T-helper 17 cell (primary cell): ENCODE results near the gene TIMM22. TPM values are rescaled to one million over a fixed set of nuclear protein-coding genes. Genes with fewer than 3 reads are reported as not detected.
"Not testable (repeated sequence)": the region's sequence is repeated elsewhere in the genome, so short reads cannot be mapped to it uniquely, and the experiment has no call there.

Source experiments
- ATAC-seq: fragments of 150-1000 bp; cut with Tn5 transposase; 2 replicates; pipeline ENCODE4 v1.10.0; 2021; ENCODE audit warnings: mild to moderate bottlenecking, moderate library complexity
- DNase-seq, 3 donors: peaks; one replicate each; pipeline versions ENCODE4 v3.0.0 to v3.0.0-alpha.2; 2020 to 2021
- H3K9me3 ChIP-seq: one replicate; pipeline ENCODE4 v1.7.0; 2013; ENCODE audit warnings: low read length, mild to moderate bottlenecking; ENCODE audit not compliant: control insufficient read depth, poor library complexity, severe bottlenecking
- H3K27ac Mint-ChIP-seq: one replicate; pipeline ENCODE4 v1.8.0; 2022; ENCODE audit warnings: mild to moderate bottlenecking, moderate library complexity, mixed read lengths
- H3K27me3 Mint-ChIP-seq: one replicate; pipeline ENCODE4 v1.8.0; 2022; ENCODE audit warnings: mixed read lengths
- H3K36me3 Mint-ChIP-seq: one replicate; pipeline ENCODE4 v1.8.0; 2022; ENCODE audit warnings: low read depth, mixed read lengths
- H3K4me1 Mint-ChIP-seq: one replicate; pipeline ENCODE4 v1.8.0; 2022; ENCODE audit warnings: mild to moderate bottlenecking, mixed read lengths
- H3K4me3 Mint-ChIP-seq: one replicate; pipeline ENCODE4 v1.8.0; 2022; ENCODE audit warnings: mild to moderate bottlenecking, moderate library complexity, mixed read lengths
- total RNA-seq, 4 donors: library from RNA in 2 of 4; stranded (reverse) in 2 of 4; gene quantifications; one replicate each; pipeline ENCODE4 v1.2.3 and lab custom pipeline; 2022 to 2026

TIMM22 gene
- total RNA-seq, 2 donors from 2014 or later: 7.4 to 8.3 TPM

GRCh38 chr17:964876-965275 lies 32.1 kb upstream of the TIMM22 start:
- Mint-ChIP-seq H3K36me3 (no peaks in the 10 kb centered on the region), H3K27ac (no peak overlapping the region), H3K4me1 (peaks cover 11% of the 10 kb centered on the region), H3K27me3 (peaks cover 36% of the 10 kb centered on the region), H3K4me3 (no peak overlapping the region)
- ATAC-seq: no peak
- no peak for DNase-seq
- H3K9me3 ChIP-seq: no peaks in the 10 kb centered on the region

DNA sequence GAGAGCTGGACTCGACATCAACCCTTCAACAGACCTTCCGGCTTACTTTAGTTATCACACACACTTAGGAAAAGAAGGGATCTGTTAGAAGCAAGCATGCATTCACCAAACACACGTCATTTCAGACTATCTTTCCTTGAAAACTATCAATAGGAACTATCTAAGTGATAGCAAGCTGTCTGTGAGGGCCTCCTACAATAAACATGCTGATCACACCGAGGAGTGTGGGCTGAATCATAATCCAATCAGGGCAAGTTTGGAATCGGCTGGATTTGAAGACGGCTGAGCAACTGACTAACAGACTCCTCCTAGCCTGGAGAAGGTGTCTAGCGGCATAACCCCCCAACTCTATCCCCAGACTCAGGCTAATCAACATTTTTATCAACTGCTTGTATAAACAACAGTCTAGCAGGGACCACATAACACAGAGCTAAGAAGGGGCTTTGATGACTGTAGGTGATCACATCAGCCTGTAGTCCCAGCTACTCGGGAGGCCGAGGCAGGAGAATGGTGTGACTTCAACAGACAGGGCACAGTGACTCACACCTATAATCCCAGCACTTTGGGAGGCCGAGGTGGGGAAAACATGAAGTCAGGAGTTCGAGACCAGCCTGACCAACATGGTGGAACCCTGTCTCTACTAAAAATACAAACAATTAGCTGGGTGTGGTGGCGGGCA lies 31.5 kb upstream of the TIMM22 start:
- Mint-ChIP-seq H3K27ac (no peak overlapping the region), H3K4me1 (peaks cover 11% of the 10 kb centered on the region), H3K27me3 (peaks cover 38% of the 10 kb centered on the region), H3K4me3 (no peak overlapping the region), H3K36me3 (no peaks in the 10 kb centered on the region)
- DNase-seq (no peak), ATAC-seq (no peak)
- no peaks in the 10 kb centered on the region for H3K9me3 ChIP-seq

- H3K27ac Mint-ChIP-seq: no peak overlapping the region
- H3K4me1 Mint-ChIP-seq: peaks cover 11% of the 10 kb centered on the region
- H3K9me3 ChIP-seq: no peaks in the 10 kb centered on the region
- peaks cover 33% of the 10 kb centered on the region for H3K27me3 Mint-ChIP-seq
- H3K36me3 Mint-ChIP-seq: no peaks in the 10 kb centered on the region
- ATAC-seq: no peak
- no peak for DNase-seq
- no peak overlapping the region for H3K4me3 Mint-ChIP-seq
Observed at GRCh38 chr17:967122-967521, 29.8 kb upstream of the TIMM22 start.

DNA sequence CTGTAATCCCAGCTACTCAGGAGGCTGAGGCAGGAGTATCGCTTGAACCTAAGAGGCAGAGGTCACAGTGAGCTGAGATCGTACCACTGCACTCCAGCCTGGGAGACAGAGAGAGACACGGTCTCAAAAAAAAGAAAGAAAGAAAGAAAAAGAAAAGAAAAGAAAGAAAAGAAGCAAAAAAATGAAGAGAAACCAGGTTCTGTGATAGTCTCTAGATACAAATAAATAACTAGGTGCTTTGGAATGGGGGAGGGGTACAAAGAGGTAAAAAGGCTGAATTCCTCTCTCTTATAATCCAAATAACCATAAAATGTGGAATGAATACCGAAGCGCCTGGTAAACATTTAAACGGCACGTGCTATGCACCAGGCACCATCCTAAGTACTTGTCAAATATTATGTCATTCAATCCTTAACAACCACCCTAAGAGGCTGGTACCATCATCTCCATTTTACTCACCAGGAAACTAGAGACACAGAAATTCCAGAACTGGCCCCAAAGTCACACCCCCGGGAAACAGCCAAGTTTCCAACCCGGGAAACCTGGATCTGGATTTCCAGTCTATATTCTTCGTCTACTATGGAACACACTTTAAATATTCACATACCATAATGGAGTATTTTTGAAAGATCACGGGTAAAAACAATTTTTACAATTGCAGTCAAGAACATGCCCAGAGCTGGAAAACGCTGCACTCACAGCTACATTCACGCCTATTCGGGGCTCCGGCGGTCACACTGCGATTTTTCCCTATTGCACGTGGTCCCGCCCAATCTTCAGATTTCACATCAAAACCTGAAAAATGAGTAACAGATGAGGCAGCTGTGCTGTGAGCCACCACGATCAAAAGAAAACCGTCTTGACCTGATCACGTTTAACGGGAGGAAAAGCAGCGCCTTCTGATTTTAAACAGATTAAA lies 27.9 kb upstream of the TIMM22 start:
- H3K4me1 Mint-ChIP-seq: peaks cover 11% of the 10 kb centered on the region
- H3K27ac Mint-ChIP-seq: no peak overlapping the region
- H3K4me3 Mint-ChIP-seq: no peak overlapping the region
- no peak for DNase-seq
- no peaks in the 10 kb centered on the region for H3K9me3 ChIP-seq
- no peak for ATAC-seq
- no peaks in the 10 kb centered on the region for H3K36me3 Mint-ChIP-seq
- H3K27me3 Mint-ChIP-seq: peaks cover 41% of the 10 kb centered on the region

DNA sequence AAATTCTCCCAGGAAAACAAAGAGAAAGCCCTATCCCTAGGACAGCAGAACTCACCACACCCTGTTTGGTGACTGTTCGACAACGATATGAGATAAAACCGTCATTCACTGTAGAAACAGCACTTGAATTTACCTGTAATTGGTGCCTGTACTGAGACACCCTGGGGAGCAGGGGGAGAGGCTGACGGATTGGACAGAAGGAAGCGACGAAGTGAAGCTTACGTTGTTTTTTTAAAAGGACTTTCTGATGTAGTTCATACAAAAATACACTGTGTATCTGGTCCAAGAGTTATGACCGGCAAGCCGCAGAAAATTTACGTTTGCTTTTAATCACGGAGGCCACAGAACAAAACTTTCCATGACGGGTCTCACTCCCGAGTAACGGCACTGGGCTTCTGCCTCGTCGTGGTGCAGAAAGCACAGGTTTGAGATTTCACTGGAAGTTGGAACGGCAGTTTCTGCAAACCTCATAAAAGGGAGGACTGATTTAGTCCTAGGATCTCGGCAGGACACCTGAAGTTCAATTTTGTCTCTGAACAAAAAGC lies 27.0 kb upstream of the TIMM22 start:
- ATAC-seq (no peak), DNase-seq (no peak)
- Mint-ChIP-seq H3K27ac (no peak overlapping the region), H3K4me3 (peak overlapping the region; percentile 55), H3K27me3 (peaks cover 42% of the 10 kb centered on the region), H3K36me3 (no peaks in the 10 kb centered on the region), H3K4me1 (peaks cover 11% of the 10 kb centered on the region)
- H3K9me3 ChIP-seq: no peaks in the 10 kb centered on the region

DNA sequence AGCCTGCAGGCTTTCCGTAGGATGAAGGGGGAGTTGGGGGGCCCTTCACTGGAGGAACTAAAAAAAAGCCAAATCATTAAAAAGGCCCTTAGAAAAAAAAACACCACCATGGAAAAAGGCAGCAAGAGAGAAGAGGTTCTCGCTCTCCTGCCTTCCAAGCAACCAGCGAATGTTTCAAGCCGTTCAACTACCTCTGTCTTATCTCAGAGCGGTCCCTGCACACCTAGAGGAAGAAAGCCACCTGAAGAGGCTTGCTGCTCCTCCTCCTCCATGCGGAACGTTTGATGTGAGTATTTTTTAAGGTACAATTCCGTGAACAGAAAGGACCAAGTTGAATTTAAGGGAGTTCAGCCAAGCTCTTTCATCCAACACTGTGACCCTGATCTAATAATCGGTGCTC lies 26.6 kb upstream of the TIMM22 start:
- no peaks in the 10 kb centered on the region for H3K36me3 Mint-ChIP-seq
- no peak for DNase-seq
- H3K4me1 Mint-ChIP-seq: peaks cover 11% of the 10 kb centered on the region
- H3K4me3 Mint-ChIP-seq: no peak overlapping the region
- no peaks in the 10 kb centered on the region for H3K9me3 ChIP-seq
- H3K27me3 Mint-ChIP-seq: peaks cover 39% of the 10 kb centered on the region
- no peak overlapping the region for H3K27ac Mint-ChIP-seq
- ATAC-seq: no peak

- Mint-ChIP-seq H3K27me3 (peaks cover 48% of the 10 kb centered on the region), H3K4me1 (peaks cover 11% of the 10 kb centered on the region)
- DNase-seq, H3K9me3 ChIP-seq, H3K4me3 Mint-ChIP-seq, H3K36me3 Mint-ChIP-seq, H3K27ac Mint-ChIP-seq, ATAC-seq: not testable (repeated sequence)
Observed at GRCh38 chr17:971861-972260, 25.1 kb upstream of the TIMM22 start.

DNA sequence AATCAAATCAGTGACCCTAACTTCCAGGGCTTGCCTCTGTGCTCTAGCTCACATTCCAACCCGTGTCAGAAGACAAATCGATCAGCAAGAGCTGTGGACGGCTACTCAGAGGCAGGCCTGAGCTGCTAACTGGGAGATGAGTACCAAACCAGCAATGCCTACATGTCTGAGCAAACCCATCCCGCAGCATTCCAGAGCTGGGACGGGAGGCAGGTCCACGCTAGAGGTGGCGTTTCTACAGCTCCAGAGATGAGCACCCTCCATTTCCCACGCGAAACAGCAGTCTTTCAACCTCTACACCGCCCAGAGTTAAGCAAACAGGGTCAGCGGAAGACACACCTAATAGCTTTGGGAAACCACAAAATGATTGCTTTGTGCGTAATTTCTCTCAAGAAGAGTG lies 23.9 kb upstream of the TIMM22 start:
- Mint-ChIP-seq H3K36me3 (no peaks in the 10 kb centered on the region), H3K4me1 (peaks cover 10% of the 10 kb centered on the region), H3K27ac (no peak overlapping the region), H3K4me3 (no peak overlapping the region), H3K27me3 (peaks cover 54% of the 10 kb centered on the region)
- ATAC-seq (peak; percentile 72), DNase-seq (no peak)
- no peaks in the 10 kb centered on the region for H3K9me3 ChIP-seq

- not testable (repeated sequence) for H3K4me3 Mint-ChIP-seq, DNase-seq, H3K27ac Mint-ChIP-seq, H3K9me3 ChIP-seq, H3K4me1 Mint-ChIP-seq, H3K36me3 Mint-ChIP-seq, ATAC-seq
- H3K27me3 Mint-ChIP-seq: peaks cover 43% of the 10 kb centered on the region
Observed at GRCh38 chr17:974778-975177, 22.2 kb upstream of the TIMM22 start.

DNA sequence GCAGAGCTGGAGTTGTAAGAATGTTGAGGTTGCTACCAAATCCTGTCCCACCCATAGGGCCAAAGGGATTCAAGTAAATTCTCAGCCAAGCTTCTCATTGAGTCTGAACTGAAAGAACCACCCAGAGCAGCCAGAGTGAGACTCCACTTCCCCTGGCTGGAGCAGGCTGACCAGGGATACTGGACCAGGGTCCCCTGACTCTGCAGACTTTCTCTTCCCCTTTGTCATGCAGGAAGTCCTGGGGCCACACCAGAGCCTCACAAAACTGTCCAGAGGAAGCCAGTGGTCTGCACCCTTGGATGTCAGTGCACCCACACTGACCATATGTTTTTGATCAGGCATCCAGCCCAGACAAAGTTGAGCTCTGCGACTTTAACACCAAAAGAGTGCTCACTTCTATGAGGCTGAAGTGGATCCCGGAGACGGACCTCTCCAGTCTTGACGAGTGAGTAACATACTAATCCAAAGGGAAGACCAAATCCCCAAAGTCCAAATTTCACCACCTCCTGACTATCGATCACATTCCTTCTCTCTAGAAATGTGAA lies 21.5 kb upstream of the TIMM22 start:
- Mint-ChIP-seq H3K27ac (no peak overlapping the region), H3K4me3 (no peak overlapping the region), H3K4me1 (peaks cover 7% of the 10 kb centered on the region), H3K36me3 (peaks cover 2% of the 10 kb centered on the region), H3K27me3 (peaks cover 40% of the 10 kb centered on the region)
- DNase-seq (no peak), ATAC-seq (no peak)
- no peaks in the 10 kb centered on the region for H3K9me3 ChIP-seq

DNA sequence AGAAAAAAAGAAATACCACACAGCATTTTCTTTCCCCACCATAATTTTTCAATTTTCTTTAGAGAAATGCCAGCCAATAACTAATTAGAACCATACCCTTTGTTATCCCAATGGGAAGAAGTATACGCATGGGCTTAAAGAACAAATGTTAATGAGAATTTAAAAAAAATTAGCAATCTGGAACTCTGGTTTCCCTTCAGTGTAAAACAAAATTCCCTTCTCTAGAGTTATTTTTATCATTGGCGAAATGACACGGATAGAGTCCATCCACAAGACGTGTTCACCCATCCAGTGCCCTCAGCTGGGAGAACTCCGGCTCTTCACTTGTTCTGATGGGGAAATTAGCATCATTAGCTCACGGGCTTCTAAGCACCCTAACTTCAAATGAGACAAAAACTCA lies 20.6 kb upstream of the TIMM22 start:
- H3K36me3 Mint-ChIP-seq: peaks cover 2% of the 10 kb centered on the region
- H3K4me3 Mint-ChIP-seq: no peak overlapping the region
- peaks cover 40% of the 10 kb centered on the region for H3K27me3 Mint-ChIP-seq
- DNase-seq: no peak
- H3K9me3 ChIP-seq: no peaks in the 10 kb centered on the region
- no peak for ATAC-seq
- no peak overlapping the region for H3K27ac Mint-ChIP-seq
- H3K4me1 Mint-ChIP-seq: peaks cover 13% of the 10 kb centered on the region

DNA sequence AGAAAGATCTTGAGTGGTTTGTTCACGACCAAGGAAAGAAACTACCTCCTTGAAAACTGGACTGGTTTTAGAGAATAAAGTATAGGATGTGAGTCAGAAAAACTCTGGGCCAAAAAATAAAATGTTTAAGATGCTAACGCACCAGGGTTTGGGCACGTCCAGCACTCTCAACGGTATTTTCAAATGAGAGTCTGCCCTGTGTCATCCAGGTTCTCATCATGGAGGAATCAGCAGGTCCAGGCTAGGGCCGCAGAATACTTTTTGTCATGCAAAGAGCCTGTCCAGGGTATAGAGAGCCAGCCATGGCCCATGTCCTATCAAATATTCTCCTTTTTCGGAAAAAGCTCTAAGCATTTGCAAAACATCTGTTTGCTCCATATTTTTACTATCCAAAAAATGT lies 19.8 kb upstream of the TIMM22 start:
- Mint-ChIP-seq H3K4me3 (no peak overlapping the region), H3K36me3 (peaks cover 2% of the 10 kb centered on the region), H3K27ac (no peak overlapping the region), H3K27me3 (peaks cover 40% of the 10 kb centered on the region), H3K4me1 (peaks cover 13% of the 10 kb centered on the region)
- DNase-seq: no peak
- no peak for ATAC-seq
- no peaks in the 10 kb centered on the region for H3K9me3 ChIP-seq
